ENCODE measurements around the gene NAALADL2.

Gene NAALADL2

DNA sequence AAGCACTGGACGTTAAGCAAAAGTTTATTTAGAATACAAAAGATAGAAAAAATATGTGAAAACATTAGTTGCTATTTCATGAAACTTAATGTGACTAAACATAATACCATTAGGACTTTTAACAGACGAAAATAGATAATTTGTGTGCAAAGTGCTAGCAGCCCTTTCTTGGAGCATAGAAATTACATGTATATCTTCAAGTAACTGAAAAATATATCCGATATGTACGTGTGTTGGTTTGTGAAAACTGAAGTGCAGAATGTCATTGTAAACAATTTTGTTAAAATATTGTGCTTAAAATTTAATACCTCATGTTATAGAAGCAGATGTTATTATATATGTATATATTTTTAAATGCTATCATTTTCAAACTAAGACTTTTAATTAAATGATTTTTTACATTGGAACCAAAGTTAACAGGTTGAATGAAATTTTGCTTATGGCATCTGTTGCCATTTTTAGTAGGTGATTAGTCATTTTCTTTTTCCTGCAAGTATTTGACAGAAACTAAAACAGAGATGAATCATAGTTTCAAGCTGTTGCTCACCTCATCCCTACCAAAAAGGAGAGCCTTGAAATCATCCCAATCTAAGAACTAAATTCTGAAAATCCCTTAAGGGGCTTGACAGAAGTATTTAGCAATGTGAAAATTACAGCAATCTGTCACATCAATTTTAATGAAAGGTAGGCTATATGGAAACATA lies 334.8 kb downstream of the NAALADL2 start:
- DNase-seq (ENCODE audit: low read depth in 2 of 3, low spot score in 2 of 3): no peak

DNA sequence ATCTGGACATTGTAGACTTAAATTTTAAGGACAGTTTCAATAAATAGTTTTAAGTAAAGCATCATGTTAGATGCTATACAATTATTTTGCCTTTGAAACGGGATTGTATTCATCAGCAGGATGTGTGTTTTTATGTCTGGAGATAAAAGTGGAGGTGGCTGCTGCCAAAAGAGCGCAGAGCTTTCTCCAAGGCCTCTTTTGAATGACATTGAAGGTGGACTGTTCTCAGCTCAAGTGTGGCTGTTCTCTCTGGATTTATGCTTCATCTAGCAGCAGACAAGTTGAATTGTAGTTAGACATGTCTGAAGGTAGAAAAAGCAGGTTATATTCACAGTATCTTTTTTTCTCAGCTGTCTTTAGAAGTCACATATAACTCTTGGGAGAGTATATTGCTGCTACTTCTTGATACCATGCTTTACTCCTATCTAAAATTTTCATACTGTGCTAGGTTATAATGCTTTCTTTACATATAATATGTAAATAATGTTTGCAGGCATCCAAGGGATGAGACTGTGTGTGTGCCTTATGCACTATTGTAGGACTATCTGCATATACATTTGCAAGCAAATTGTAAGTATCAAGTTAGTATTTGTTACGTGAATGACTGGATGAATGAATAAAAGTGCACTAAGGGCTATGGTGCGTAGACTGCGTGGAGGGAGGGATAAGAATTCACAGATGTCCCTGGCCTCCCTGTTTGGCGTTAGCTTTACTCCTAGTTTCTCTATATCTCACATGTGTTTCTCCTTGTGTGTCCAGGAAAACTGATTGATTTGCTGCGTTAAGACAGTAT lies 340.1 kb downstream of the NAALADL2 start:
- no peak for DNase-seq (ENCODE audit: low read depth in 2 of 3, low spot score in 2 of 3)

DNA sequence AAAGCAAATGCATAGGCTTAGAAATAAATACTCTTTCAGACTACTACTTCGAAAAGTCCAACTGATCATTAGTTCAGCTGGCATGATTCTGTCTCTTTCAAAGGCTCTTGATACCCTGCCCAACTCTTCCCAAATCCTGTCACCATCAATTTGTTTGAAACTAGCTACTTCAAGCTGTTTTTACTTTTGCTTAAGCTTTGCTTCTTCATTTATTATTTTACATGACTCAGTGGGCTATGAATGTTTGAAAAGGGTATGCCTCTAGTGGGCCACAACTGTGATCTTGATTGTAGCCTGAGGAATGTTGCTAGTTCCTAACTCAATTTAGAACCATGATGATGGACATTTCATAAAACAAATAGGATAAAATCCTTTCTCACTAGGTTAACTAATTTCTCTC lies 340.8 kb downstream of the NAALADL2 start:
- no peak for DNase-seq (ENCODE audit: low read depth in 2 of 3, low spot score in 2 of 3)

DNA sequence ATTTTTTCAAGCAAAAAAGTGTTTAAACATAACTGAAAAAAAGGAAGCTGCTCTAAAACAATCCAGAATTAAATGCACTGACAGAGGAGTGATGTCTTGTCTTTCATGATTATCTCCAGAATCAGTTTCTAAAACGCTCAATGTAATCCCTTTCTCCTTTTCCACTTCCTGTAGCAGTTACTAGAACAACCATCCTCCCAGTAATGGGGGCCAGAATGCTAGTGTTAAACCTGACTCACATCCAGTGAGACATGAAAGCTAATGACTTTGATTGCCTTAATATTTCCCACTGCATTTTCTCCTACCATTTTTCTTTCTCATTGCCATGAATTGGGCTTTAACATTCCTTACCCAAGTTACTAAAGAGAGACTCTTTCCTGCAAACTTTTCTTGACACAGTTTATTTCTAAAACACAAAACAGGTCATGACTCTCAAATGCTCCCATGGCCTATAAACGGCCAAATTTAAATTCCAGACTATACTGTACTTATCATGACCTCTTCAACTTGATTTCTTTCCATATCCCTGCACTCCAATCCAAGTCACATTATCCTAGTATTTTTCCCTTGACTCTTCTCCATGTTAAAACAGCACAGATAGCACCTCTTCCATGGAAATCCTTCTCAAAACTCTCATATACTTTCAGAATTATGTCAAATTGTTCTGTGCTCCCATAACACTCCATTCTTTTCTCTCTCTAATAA lies 341.4 kb downstream of the NAALADL2 start:
- DNase-seq (ENCODE audit: low read depth in 2 of 3, low spot score in 2 of 3): no peak

DNA sequence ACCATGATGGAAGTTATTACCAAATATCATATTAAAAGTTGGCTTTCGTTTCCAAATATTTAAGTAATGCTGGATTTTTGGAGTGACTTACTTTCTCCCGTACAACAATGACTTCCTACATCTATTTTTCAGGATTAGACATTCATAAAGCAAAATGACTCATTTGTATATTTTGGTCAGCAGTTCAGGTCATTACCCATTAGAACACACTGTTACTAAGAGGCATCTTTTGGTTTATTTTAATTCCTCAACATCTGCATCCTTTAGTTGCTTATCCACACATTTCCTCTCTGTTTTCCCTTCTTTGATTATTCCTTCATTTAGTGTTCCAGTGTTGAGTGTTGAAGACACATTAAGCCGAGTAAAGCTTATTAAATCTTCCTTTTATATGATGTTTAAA lies 348.2 kb downstream of the NAALADL2 start:
- DNase-seq (ENCODE audit: low read depth in 2 of 3, low spot score in 2 of 3): no peak

DNA sequence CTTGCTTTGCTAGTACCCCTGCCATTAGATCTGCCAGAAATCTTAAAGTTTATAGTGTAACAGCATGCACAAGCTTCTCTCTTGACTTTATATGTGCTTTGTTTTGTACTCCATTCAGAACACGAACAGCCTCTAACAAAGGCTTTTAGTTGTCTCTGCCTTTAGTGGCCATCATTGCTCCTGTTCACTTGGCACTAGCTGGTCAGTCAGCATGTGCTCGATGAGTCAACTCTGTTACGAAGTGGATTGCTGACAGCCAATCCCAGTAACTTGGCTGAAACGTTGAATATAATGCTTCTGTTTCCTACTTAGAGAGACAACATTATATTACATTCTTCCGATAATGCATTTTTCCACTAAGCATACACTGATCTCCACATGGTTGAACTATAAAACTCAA lies 349.2 kb downstream of the NAALADL2 start:
- no peak for DNase-seq (ENCODE audit: low read depth in 2 of 3, low spot score in 2 of 3)

DNA sequence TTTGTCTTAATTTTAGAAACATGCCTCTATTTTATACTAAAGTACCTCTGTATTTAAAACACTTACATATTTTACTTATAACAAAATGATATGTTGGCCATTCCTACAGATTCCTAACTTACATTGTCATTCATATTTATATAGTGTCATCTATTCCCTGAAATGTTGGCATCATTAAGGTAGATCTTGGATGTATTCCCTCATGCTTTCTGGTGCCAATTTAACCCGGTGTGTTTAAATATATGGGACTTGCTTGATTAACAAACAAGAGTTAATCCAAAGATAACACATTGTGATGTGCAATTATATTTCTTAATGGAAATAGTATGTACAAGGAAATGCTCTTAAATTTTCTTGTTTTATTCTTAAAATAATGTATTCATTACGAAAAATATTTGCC lies 352.3 kb downstream of the NAALADL2 start:
- DNase-seq (ENCODE audit: low read depth in 2 of 3, low spot score in 2 of 3): no peak

DNA sequence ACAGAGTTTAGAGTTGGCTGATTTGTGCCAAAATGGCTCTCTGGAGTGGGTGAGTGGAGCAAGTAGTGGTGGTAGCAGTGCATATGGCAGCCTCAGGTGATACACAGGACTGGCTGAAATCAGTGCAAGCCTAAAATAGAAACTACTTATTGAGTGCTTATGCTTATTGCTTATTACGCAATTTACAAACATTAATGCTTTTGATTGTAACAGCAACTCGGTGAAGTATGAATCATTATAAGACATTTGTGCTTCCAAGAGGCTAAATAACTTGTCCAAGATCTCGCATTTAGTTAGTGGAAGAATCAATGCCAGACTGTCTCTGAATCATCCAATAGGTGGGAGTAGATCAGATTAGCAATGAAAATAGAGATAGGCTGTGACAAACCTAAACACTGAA lies 353.8 kb downstream of the NAALADL2 start:
- DNase-seq (ENCODE audit: low read depth in 2 of 3, low spot score in 2 of 3): no peak

DNA sequence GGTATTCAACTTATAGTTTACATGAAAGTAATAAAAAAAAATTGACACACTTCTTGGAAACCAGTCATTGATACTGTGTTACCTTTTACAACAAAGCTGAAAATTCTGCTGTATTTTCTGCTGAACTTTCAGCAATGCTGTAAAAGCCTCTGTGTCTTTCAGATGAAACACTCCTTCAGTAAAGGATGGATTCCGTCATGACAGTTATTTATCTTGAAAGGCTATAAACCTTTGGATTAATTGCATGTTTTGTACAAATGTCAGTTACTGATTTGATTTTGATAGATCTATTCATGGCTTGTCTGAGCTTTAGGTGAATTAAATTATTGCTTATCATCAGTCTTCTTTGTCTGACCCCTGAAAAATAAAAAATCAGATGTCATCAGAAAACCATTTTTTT lies 355.1 kb downstream of the NAALADL2 start:
- no peak for DNase-seq (ENCODE audit: low read depth in 2 of 3, low spot score in 2 of 3)

DNA sequence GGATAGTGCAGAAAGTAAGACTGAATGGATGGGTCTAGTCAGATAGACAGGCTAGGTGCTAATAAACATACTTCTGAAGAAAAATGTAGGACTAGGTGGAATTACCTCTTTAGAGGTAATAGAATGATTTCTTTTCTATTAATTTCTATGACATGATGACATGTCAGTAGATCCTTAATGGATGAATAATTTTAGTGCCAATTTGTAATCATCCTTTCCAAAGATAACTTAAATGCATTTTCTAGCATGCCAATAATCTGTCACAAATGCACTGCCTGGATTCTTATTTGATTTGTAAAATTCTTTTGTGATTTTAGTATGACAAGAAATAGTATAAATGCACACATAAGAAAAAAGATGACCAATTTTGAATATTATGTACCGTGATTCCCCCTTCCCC lies 356.7 kb downstream of the NAALADL2 start:
- no peak for DNase-seq (ENCODE audit: low read depth in 2 of 3, low spot score in 2 of 3)

DNA sequence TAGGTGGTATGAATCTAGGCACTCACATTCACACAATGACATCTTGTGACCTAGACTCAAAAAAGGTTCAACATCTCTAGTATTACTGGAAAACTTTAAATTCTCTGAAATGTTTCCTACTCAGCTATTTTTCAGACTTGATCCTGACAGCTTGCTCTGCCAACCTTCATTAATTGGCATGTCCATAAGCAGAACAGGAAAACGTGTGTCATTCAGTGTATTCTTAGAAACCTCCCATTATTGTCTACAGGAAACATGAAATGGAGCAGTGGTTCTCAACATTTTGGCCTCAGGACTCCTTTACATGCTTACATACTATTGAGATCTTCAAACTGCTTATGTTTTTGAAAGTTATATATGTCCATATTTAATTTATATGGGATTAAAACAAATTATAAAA lies 363.2 kb downstream of the NAALADL2 start:
- no peak for DNase-seq (ENCODE audit: low read depth in 2 of 3, low spot score in 2 of 3)

DNA sequence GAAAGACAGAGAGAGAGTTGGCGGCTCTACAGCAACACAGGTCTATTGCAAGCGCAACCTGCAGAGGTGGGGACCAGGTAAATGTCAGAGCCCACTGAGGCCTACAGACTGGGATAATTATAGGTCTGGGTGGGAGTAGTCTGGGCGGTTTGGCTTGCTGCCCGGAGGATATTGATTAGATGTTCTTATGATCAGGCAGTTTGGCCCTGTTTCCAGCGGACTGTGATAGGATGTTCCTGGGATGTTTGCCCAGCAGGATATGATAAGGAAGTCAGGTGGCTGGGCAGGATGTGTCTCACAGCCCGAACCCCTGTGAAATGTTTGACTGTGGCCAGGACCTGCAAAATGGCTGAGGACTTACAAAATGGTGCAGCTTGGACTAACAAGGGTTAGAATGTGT lies 364.9 kb downstream of the NAALADL2 start:
- DNase-seq (ENCODE audit: low read depth in 2 of 3, low spot score in 2 of 3): no peak

DNA sequence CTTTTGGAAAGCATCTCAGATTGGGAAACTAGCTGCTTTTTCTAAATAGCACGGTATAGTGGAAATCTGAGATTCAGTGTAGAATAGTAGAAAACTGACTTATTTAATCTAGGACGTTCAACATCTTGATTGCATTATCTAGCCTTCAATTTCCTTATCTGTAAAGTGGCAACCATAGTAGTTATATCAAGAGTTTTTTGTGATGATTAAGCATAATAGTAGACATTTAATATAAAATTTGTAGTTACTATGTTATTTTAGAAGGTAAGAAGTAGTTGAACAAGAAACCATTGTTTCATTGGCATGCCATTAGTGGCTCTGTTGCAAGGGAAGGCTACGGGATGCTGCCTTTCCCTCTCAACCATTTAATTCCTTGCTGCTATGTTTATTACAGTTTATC lies 367.3 kb downstream of the NAALADL2 start:
- no peak for DNase-seq (ENCODE audit: low read depth in 2 of 3, low spot score in 2 of 3)

DNA sequence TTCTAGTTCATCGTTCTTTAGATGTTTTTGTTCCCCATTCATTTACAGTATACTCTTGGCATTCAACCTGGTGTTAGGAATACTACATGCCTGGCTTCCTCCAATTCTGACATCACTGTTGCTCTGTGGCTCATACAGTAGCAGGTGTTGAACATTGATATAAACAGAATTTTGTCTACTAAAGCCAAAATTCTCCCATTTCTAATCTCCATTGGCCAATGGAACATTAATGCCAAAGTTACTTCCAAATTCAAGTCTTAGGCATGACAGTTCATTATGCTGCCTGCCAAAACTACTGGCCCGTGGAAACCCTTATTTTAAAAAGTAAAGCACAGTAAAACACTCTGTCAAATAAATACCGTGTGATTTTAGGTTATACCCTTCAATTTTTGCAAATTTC lies 368.0 kb downstream of the NAALADL2 start:
- DNase-seq (ENCODE audit: low read depth in 2 of 3, low spot score in 2 of 3): no peak

DNA sequence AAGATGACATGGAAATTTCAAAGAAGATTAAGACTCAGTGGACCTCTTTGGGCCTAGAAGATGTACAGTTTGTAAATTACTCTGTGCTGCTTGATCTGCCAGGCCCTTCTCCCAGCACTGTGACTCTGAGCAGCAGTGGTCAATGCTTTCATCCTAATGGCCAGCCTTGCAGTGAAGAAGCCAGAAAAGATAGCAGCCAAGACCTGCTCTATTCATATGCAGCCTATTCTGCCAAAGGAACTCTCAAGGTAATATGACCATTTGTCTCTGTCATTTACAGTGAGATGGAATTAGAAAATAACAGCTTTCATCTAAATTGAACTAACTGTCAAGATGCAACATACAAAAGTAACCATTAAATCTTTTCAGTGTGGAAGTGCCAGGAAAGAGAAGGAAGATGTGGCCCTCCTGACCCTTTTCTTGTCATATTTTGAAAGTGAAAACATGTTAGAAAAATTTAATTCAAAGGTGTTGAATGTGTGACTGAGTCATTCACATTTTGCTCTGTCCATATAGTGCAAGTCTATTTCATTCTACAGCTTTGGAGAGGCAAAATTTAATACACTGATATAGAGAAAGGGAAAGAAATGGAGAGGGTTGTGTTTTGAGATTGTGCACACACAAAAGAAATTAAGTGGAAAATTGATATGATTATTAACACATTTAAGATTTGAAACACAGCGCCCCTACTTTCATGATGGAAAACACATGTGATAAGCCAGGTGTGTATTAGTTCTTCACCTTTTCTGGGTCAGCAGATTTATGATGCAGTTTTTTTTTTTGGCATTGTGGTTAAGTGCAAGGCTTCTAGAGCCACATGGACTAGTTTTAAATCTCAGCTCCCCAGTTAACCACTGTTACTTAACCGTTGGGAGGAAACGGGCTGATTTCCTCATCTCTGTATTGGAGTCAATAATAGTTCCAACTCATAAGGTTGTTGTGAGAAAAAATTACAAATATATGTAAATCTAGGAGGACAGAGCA lies 375.1 kb downstream of the NAALADL2 start:
- DNase-seq (ENCODE audit: low read depth in 2 of 3, low spot score in 2 of 3): no peak

DNA sequence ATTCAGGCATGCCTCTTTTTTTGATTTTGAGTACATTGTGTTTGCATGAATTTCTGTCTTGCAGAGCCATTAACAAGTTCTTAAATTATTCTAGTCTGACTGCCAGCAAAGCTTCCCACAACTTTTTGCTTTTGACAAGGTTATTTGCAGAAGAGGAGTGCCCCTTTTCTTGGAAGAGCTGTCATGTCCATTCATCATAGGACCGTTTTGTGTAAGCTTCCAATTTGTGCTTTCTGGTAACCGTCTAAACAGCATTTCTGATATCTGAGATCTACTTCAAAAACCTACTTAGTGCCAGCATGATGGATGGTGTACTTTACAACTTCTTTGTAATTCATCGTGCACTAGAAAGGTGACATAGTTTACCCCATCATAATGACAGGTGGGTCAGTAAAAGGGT lies 379.7 kb downstream of the NAALADL2 start:
- DNase-seq (ENCODE audit: low read depth in 2 of 3, low spot score in 2 of 3): no peak

DNA sequence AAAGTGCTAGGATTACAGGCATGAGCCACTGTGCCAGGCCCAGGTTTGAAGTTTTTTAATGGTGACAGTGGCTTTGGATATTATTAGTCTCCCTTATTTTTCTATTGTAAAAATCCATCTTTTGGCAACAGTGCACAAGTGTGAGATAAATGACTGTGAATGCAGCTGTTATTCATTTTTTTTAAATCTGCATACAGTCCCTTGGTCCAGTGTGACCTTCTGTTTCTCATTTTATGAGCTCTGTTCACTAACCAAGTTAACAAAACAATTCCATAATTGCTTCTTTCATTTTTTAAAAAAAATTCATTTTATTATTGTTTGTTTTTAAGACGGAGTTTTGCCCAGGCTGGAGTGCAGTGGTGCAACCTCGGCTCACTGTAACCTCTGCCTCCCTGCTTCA lies 381.8 kb downstream of the NAALADL2 start:
- no peak for DNase-seq (ENCODE audit: low read depth in 2 of 3, low spot score in 2 of 3)

DNA sequence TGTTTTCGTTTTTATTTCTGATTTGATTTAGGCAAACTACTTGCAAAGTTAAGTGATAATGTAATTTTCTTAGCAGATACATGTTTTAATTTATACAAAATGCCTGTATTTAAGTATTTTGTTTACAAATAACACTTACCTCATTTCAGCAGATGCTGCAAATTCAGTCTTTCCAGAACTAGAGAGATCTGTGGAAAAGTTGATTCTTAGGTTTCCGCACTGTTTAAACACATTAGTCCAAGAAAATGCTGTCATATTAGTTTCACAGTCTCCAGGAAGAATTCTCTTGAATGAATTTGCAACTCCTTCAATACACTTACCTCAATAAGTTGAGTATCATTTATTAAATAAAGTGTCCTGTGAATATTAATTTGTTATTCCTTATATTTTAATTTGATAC lies 383.1 kb downstream of the NAALADL2 start:
- DNase-seq (ENCODE audit: low read depth in 2 of 3, low spot score in 2 of 3): no peak

DNA sequence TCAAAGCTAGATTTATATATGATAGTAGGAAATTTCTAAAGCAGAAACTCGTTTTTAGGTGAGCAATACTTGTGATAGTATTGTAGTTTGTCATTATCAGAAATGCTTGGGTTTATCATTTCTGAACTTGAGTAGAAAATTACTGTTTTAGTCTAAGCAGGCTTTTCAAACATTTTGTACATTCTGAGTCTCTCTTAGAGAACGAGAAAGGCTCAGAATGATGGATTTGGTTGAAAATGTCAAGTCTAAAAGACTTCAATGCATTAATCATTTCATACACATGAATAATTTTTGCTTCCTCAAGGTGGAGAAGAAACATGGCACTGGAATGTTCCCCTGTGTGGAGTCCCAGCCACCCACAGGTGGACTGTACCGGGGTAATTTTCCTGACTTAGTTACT lies 387.1 kb downstream of the NAALADL2 start:
- DNase-seq (ENCODE audit: low read depth in 2 of 3, low spot score in 2 of 3): no peak

DNA sequence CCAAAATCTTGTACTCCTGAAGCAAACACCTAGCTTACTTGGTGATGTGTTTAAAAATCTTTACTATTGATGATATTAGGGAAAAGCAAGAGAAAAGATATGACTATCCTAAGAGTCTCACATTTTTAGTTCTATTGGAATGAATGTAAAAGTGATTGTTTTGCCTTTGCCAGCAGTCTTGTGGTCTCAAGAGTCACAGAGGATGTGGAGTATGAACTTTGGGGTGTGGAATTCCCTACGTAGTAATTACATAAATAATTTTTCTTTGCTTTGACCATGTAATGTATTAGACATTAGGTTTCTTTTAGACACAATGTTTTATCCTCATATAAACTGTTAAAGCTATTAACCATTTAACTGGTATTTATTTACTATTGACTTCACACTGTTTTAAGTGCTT lies 387.6 kb downstream of the NAALADL2 start:
- no peak for DNase-seq (ENCODE audit: low read depth in 2 of 3, low spot score in 2 of 3)

DNA sequence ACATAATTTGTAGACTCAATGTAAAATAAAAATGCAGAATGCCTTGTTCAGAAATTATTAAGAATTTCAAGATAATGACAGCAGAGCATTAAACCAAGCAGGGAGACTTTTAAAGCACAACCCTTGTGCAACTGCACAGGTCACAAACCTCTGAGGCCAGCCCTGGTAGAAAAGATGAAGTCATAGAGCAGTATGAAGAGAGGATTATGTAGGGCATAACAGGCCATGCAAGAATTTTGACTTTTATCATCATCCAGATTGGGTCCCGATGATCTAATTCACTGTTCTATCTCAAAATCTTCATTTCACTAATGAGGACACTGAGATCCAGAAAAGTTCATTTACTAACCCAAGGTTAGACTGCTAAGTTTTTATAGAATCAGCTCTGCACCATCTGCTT lies 388.5 kb downstream of the NAALADL2 start:
- DNase-seq (ENCODE audit: low read depth in 2 of 3, low spot score in 2 of 3): no peak
